ENCODE measurements around the gene LNPEP.

Gene LNPEP

DNA sequence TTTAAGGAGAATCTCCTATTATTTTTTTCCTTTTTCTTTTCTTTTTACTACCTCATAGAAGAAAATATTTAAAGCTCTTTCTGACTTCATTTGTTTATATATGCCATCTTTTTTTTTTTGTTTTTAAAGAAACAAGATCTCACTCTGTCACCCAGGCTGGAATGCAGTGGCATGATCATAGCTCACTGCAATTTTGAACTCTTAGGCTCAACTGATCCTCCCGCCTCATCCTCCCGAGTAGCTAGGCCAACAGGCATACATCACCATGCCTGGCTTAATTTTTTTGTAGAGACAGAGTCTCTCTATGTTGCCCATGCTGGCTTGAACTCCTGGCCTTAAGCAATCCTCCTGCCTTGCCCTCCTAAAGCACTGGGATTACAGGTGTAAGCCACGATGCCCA, 59.5 kb downstream of the LNPEP start:
- DNase-seq (ENCODE audit: low read depth in 2 of 2, low spot score in 1 of 2) = no peak

DNA sequence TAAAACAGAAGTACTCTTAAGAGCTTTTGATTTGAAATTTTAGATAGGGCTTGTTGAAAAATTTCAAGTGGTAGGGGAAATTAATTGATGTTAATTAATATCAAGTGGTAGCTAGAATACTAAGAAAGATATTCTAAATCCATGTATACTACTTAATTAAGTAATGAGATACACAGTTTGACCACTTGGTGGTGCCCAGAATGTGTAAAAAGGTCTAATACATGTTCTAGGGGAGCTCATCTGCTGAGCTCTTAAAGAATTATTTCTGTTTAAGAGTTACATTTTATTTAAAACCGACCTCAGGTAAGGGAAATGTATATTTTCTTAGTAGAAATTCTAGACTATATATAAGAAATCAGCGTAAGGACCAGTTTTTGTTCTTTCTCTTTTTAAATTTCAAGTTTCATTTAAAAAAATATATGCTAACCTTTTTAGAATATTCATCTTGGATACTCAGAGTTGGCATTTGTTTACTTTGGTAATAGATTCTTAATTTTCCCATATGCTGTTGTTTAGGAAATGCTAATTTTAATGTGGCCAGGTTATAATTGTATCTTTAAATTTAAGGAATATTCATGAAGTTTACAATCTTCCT, 61.5 kb downstream of the LNPEP start:
- no peak for DNase-seq (ENCODE audit: low read depth in 2 of 2, low spot score in 1 of 2)

DNA sequence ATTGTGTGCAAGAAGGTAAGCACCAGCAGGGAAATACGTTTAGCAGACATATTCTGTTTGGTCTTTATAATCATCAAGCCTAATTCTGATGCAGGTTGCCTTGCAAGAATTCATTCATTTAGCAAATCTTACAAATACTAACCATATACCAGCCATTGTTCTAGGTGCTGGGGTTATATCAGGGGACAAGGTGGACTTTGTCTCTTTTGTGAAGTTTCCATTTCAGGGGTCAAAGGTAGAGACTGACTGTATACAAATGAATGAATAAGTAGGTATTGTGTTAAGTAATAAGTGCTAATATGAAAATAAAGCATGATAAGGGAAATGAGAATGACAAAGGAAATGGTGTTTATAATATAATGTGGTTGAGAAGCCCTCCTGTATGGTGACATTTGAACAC, 64.0 kb downstream of the LNPEP start:
- no peak for DNase-seq (ENCODE audit: low read depth in 2 of 2, low spot score in 1 of 2)

DNA sequence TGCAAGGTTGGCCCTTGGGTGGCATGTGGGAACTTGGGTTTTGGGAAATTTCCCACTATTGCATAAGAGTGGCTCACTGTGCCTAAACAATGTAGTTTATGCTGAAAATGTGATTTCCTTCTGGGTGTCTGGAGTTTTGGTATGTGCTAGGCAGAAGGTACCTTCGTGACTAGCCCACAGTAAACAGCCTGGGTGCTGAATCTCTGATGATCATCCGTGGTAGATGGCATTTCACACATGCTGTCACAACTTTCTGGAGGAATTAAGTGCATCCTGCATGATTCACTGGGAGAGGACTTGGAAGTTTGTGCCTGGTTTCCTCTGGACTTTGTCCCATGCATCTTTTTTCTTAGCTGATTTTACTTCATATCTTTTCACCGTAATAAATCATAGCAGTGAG, 64.5 kb downstream of the LNPEP start:
- DNase-seq (ENCODE audit: low read depth in 2 of 2, low spot score in 1 of 2) = no peak

DNA sequence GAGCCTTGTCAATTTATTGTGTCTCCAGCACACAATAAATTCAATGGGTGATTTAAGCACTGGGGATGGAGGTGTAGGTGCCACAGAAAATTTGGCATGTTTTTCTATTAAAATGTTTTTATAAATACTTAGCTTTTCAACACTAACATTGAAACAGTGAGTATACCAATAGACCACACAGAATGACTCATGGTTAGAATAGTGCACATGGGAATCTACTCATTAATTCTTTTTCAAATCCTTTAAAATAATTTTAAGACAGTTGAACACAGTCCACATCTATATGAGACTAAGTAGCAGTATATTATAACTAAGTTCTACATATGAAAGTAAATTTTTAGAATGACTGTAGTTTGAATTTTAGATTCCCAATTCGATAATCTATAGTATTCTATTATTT, 67.1 kb downstream of the LNPEP start:
- no peak for DNase-seq (ENCODE audit: low read depth in 2 of 2, low spot score in 1 of 2)

DNA sequence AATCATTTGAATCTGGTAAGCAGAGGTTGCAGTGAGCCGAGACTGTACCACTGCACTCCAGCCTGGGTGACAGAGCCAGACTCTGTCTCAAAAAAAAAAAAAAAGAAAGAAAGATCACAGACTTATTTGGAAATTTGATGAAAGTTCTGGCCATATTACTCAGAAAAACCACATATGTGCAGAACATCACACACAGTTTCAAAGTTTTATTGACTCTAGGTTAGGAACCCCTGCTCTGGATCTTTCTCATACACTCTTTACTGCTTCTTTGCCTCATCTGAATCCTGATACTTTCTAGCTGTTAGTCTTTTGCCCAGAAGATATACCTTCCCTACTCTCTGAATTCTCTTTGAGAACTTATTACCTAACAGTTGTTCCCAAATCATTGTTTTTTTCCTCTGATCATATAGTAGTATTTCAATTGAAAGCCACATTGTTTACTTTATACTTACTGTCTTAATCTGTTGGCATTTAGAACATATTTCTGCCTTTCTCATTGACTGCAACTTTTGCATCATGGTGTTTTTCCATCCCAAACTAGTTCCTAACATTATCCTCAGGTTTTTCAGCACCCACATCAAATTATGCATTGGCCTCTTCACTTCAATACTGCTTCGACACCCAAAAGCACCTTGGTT, 68.7 kb downstream of the LNPEP start:
- no peak for DNase-seq (ENCODE audit: low read depth in 2 of 2, low spot score in 1 of 2)

DNA sequence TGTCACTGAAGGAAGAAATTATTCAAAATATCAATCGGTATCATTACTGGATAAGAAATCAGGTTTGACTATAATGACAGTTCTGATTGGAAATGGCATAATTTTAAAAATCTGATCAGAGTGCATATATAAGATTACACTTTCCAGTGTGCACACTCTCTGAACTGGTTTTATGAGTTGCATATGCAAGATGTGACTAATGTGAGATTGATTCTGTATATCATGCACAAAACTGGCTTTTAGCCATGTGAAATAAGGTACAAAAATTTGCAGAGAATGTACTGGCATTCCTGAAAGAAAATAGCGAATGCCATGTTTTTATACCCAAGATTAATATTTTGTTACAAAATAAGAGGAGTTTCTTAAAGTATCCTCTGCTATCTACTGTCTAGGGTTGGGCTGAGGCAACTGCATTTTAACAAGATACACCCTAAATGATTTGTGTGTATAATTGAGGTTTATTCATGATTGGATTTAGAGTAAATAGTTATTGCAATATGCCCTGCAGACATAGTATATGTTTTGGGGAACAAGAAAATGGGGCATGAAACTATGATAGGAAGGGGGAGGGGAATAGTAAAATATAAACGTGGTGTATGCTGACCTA, 70.7 kb downstream of the LNPEP start:
- DNase-seq (ENCODE audit: low read depth in 2 of 2, low spot score in 1 of 2) = no peak

DNA sequence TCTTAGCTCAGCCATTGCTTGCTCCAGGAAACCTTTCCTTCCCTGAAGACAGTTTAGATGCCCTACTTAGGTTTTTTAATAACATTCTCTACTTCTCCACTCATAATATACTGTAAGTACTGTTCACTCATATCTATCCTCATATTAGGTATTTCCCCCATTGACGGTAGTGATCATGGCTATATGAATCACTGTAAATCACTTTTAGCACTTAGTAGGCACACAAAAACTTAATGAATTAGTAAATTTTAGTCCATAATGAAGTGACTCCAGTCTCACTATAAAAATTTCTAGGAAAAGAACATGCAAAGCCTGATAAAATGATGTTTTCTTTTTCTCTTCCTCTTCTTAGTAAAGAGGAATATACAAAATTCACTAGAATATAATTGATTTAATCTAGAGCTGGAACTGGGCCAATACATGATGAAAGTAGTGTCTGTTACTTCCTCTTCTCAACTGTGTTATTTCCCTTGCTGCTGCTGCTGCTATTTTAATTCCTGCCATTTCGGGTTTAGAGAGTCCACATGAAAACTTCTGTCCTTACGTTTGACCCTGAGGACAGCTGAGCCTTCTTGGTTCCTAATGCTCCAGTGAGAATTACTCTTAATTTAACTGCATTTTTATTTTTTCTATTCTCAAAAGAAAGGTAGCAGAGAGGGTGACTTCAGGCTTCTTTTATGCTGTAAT, 73.5 kb downstream of the LNPEP start:
- DNase-seq (ENCODE audit: low read depth in 2 of 2, low spot score in 1 of 2) = no peak

DNA sequence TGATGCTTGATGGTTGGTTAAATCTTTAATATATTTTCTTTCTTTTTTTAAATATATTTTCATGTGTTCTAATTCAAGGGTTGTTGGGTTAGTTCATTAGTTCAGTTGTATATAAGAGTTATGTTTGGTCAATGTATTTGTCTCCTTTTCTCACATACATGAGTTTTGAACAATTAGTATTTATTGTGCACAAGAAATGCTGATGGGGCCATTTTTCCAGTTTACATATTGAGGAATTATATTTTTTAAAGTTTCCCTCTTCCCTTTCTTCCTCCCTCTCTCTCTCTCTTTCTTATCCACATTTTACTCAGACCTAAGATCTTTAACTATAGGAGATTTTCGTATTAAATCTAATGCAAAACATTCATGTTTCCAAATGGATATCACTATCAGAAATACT, 74.0 kb downstream of the LNPEP start:
- no peak for DNase-seq (ENCODE audit: low read depth in 2 of 2, low spot score in 1 of 2)

DNA sequence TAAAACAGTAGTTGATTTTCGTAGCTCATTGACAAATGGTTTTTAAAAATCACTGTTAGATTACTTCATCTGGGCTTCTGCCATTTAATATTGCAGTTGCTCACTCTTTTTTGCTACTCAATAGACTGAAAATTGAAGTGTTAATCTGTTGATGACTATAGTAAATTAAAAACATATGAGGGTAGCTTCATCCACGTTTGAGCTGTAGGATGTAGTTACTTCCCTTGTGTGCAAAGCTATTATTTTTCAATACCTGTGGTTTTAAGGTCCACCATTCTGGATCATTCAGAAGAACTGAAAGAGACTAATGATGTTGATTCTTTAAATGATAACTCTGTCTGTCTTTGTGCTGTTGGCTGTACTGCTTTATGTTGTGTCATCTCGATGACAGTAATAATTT, 74.7 kb downstream of the LNPEP start:
- DNase-seq (ENCODE audit: low read depth in 2 of 2, low spot score in 1 of 2) = no peak

DNA sequence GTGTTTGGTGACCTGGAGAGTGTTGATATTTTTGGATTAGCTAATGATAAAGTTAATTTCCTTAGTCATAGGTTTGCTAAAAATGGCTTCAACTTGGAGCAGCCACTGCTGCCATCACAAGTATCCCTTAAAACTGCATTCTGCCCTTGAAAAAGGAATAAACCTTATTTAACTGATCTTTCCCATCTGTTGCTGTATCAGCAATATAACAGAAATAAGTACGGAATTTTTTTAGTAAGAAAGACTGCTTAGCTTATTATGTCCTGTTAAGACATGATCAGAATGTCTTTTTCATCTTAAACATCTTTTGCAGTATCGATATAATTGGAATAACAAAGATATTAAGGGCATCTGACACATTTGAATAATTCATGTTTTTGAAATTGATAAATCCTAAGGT, 75.7 kb downstream of the LNPEP start:
- no peak for DNase-seq (ENCODE audit: low read depth in 2 of 2, low spot score in 1 of 2)

DNA sequence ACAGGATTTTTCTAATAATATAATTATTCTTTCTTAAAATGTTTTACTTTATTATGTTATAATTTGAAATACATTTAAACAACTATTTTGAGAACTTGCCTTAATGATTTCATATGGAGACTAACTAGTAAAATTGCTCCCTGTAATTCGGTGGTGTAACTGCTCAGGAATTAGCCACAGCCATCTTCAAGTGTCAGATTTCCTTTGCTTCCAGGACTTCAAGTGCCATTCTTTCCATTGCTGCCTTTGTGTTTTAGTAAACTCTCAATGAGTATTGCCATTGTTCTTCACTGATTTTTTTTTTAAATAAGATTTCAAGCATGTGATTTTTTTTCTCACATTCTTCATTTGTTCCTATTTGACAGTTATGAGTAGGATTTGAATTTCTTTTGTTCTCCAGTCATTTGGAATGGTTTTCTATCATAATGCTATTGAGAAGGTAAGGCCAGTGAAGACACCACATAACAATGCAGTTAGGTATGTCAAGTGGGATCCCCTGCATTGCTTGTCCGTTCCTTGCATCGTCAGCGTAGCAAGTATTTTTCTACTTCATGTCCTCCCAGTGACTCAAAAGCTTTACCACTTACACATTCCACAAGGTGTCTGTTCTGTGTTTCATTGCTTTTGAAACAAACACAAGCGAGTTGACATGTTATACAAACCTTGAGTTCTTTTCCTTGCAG, 83.7 kb downstream of the LNPEP start:
- no peak for DNase-seq (ENCODE audit: low read depth in 2 of 2, low spot score in 1 of 2)

DNA sequence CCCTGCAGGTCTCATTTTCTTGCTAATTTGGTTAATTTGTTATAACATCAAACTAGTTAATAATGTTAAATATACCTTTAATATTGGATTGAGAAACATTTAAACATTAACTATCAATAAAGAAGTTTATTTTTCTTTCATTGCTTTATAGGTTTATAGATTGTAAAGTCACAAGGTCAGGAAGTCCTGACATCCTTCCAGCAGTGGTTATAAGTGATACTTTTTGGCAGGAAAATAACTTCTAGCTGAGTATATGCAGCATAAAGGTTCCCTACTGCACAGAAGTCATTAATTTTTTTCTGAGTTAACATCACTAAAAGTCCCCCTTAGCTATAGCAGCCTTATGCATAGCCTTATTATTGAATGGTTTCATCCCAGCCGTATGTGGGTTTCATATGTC, 85.5 kb downstream of the LNPEP start:
- DNase-seq (ENCODE audit: low read depth in 2 of 2, low spot score in 1 of 2) = no peak

DNA sequence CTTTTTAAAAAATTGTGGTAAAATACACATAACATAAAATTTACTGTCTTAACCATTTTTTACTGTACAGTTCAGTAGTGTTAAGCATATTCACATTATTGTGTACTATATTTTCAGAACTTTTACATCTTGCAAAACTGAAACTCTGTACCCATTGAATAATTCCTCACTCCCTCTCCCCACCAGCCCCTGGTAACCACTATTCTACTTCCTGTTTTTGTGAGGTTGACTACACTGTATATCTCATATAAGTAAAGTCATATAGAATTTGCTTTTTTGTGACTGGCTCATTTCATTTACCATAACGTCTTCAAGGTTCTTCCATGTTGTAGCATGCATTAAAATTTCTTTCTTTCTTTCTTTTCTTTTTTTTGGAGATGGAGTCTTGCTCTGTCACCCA, 87.0 kb downstream of the LNPEP start:
- DNase-seq (ENCODE audit: low read depth in 2 of 2, low spot score in 1 of 2) = no peak

DNA sequence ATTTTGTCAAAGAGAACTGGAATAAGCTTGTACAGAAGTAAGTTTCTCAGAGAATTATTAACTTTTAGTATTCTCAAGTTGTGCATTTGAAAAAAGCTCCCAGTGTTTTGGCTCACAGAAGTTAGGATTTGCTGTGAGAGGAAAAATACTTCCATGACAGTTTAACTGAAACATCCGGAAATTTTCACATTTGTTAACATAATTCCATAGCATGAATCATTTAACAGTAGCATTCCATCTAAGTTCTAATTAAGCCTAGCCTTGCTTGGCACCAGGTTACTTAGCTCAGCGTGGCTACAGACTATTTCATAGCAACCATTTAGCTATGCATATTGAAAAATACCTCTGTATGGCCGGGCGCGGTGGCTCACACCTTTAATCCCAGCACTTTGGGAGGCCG, 90.8 kb downstream of the LNPEP start:
- DNase-seq (ENCODE audit: low read depth in 2 of 2, low spot score in 1 of 2) = no peak

DNA sequence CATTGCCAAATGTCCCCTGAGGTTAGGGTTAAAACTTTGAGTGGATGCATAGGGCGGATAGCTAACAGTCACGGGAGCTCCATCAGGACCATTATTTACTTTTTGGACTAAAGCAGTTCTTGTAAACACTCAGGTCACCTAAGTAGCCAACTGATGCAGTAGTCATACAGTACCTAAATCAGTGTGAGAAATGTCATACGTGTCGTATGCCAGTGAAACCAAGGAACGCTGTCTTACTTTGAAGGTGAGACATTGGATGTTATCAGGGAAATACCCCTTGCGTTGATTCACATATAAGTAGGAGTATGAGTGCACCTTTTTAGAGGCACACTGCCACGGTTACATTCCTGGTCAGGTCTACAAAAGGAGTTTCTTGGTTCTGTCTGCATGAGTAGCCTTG, 101.9 kb downstream of the LNPEP start:
- no peak for DNase-seq (ENCODE audit: low read depth in 2 of 2, low spot score in 1 of 2)

DNA sequence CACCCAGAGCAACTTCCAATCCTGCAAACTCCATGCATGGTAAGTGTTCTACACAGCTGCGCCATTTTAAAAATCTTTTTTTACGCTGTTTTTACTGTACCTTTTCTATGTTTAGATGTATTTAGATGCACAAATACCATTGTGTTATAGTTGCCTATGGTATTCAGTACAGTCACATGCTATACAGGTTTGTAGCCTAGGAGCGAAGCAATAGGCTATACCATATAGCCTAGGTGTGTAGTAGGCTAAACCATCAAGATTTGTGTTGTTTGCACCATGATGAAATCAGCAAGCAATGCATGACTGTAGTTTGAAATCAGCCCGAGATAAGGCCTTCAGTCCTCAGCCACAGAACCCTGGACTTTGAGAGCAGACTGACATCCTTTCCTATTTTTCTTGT, 105.4 kb downstream of the LNPEP start:
- no peak for DNase-seq (ENCODE audit: low read depth in 2 of 2, low spot score in 1 of 2)

DNA sequence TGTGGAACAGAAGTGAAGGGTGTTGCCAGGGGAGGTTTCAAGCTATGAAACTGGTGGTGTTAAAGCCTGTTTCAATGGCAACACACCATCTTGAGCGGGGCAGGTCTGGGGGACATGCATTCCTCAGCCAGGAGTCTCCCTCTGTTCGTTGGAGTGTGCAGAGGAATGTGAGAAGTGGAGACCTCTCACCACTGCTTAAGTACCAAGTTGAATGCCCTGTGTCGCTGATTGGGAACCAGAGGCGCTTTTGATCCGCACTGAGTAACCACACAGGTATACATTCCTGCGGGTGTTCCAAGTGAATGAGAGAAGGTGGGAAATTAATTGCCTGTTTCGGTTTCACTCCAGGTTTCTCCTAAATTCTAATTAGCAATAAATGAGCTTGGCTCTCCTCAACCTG, 107.1 kb downstream of the LNPEP start:
- DNase-seq (ENCODE audit: low read depth in 2 of 2, low spot score in 1 of 2) = no peak

DNA sequence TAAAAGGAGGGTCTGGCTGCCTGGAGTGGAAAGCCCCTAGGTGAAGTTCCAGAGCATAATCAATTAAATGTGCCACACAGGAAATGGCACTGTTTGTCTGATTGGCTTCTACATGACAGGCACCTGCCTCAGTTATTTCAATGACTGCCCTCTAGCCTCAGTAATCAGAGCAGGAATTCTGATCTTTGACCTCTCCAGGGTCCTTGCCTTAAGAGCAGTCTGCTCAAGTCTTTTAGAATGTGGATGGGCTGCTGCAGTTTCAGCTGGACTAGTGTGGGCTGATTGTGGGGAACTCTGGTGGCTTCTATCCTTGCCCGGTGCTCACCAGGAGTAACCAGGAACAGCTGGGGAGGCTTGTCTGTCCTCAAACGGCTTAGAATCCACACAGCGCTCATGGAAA, 107.6 kb downstream of the LNPEP start:
- no peak for DNase-seq (ENCODE audit: low read depth in 2 of 2, low spot score in 1 of 2)

DNA sequence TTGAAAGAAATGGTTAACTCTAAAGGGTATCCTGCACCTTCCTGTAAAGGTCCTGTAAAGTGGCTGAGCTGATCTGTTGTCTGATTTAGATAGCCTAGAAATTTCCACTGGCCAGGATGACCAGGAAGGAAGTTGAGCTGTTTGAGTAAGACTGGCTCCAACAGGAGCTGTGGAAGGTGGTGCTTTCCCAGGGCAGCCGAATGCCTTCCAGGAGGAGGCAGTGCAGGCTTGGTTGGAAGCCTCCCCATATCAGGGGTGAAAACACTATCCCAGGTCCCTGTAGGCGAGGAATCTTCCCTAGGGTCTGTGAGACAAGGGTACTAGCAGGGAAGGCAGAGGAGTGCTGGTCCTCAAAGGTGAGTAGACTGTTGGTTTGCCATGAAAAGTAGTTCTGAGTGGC, 108.2 kb downstream of the LNPEP start:
- no peak for DNase-seq (ENCODE audit: low read depth in 2 of 2, low spot score in 1 of 2)

DNA sequence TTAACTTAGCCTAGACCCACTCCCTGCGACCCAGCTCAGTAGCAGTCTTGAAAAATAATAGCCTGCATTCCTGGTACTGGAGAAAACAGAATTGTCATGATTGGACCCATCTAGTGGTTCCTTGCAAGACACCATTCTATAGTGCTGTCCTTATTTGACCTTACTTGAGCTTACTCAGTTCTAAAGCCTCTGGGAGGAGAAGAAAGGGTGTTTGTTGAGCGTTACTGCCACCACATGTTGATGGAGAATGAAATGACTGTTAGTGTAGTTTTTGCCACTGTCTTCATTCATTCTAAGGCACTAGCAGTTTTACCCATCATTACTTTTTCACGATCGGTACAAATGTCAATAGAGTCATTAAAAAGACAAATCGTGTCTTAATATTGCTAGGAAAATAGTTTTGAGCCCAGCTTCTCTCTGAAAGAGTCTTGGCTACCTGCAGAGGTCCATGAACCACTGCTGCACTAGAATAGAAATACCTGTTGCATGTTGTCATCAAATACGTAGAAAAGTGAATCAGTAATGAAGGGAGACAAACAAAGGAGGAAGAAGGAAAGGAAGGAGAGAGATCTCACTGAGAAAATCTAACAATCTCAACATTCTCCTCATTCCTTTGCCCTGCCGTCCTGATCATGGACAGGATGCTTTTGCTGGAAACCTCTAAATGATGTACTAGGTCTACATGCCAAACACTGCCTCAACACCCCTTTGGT, 110.5 kb downstream of the LNPEP start:
- no peak for DNase-seq (ENCODE audit: low read depth in 2 of 2, low spot score in 1 of 2)

All from stimulated activated CD8-positive, alpha-beta memory T cell treated with anti-CD3 and anti-CD28 coated beads, Interleukin-4, amount 100 ng/mL, for 4 hours (primary cell).